Fibroblast of upper back skin (primary cell): Measurements from ENCODE around the gene BABAM1.
"Not testable (repeated sequence)": the region's sequence is repeated elsewhere in the genome, so short reads cannot be mapped to it uniquely, and the experiment has no call there.

ENCODE experiments used
- DNase-seq: peaks from one replicate; pipeline ENCODE4 v3.0.0-alpha.2; 2013

The BABAM1 gene

GRCh38 chr19:17243830-17244617 lies 23.2 kb upstream of the BABAM1 start:
- peak; percentile 28 for DNase-seq

GRCh38 chr19:17244618-17245534 lies 22.4 kb upstream of the BABAM1 start:
- no peak for DNase-seq

- no peak for DNase-seq
Observed at GRCh38 chr19:17245535-17245984, 21.7 kb upstream of the BABAM1 start, which contains the start of gene NR2F6. Gene NR2F6, minus strand, starts transcription at chr19:17245919. Its CDS starts 699 bp downstream, at chr19:17245220.

GRCh38 chr19:17246681-17247425 lies 20.4 kb upstream of the BABAM1 start:
- no peak for DNase-seq

GRCh38 chr19:17248011-17248776 lies 19.0 kb upstream of the BABAM1 start:
- no peak for DNase-seq

- no peak for DNase-seq
Observed at GRCh38 chr19:17249887-17250548, 17.2 kb upstream of the BABAM1 start.

- DNase-seq: no peak
Observed at GRCh38 chr19:17254636-17255035, 12.6 kb upstream of the BABAM1 start.

GRCh38 chr19:17255150-17255621 lies 12.1 kb upstream of the BABAM1 start:
- no peak for DNase-seq

- DNase-seq: no peak
Observed at GRCh38 chr19:17256130-17256529, 11.1 kb upstream of the BABAM1 start.

- no peak for DNase-seq
Observed at GRCh38 chr19:17259118-17259780, 8.0 kb upstream of the BABAM1 start.

GRCh38 chr19:17259934-17260333 lies 7.3 kb upstream of the BABAM1 start:
- DNase-seq: no peak

GRCh38 chr19:17260842-17261325 lies 6.4 kb upstream of the BABAM1 start:
- DNase-seq: peak; percentile 69

- no peak for DNase-seq
Observed at GRCh38 chr19:17262557-17262956, 4.7 kb upstream of the BABAM1 start.

GRCh38 chr19:17263712-17264640 lies 3.3 kb upstream of the BABAM1 start:
- DNase-seq: no peak

GRCh38 chr19:17264641-17264979 lies 2.6 kb upstream of the BABAM1 start, which contains the start of gene USHBP1:
Gene USHBP1, minus strand, starts transcription at chr19:17264745. Its CDS starts 446 bp downstream, at chr19:17264299.
- no peak for DNase-seq

- no peak for DNase-seq
Observed at GRCh38 chr19:17266026-17266425, 1.2 kb upstream of the BABAM1 start.

GRCh38 chr19:17266589-17266974 lies 661 bp upstream of the BABAM1 start:
- no peak for DNase-seq

- no peak for DNase-seq
Observed at GRCh38 chr19:17268754-17269153, 1.5 kb downstream of the BABAM1 start.

GRCh38 chr19:17274892-17275291 lies 7.6 kb downstream of the BABAM1 start:
- DNase-seq: not testable (repeated sequence)
